SIG-M5 treated with dmso at 0.1 percent for 504 hours (cell line): ENCODE results near the gene MYH7B.

Experiments used
- DNase-seq: peaks from one replicate; lab custom pipeline; 2025; ENCODE audit not compliant: unreplicated experiment; lab: John Stamatoyannopoulos, UW

Gene MYH7B

DNA sequence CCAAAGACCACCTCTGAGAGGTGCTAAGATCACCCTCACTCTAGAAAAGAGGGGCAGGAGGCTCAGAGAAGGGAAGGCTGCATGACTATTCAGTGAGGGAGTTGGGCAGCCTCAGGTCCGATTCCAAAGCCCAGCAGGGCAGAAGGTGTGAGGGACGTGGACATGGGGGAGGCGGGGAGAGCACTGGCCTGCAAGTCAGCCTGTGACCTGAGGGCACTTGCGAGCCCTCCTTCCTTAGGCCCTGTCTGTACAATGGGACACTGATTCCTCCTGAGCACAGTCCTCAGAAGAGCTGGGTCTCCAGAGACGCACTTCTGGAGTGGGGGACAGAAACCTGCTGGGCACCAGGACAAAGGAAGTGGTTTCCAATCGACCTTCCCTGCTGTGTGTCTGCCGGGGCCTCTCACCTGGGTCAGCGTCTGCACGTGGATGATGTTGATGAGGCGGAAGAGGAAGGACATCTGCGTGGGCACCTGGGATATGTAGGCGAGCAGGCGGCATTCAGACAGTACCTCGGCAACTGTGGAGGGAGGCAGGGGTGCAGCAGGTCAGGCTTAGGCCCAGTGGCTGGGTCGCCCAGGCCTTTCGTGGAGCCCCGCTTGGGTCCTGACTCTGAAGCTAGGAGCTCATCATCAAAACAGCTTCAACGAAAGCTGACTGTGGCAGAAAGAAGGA, 48.5 kb downstream of the MYH7B start:
- no peak for DNase-seq

GRCh38 chr20:35004749-35005462, 49.2 kb downstream of the MYH7B start:
- no peak for DNase-seq
